ENCODE measurements around the gene RNLS.

Gene RNLS

GRCh38 chr10:88582806-88583583 lies at the start of gene RNLS:
Gene RNLS, minus strand, starts transcription at chr10:88583318.
- DNase-seq (ENCODE audit: low spot score) = peak; percentile 76

GRCh38 chr10:88624840-88625239 lies 41.7 kb upstream of the RNLS start:
- no peak for DNase-seq (ENCODE audit: low spot score)

GRCh38 chr10:88623835-88624234 lies 40.7 kb upstream of the RNLS start:
- no peak for DNase-seq (ENCODE audit: low spot score)

GRCh38 chr10:88620441-88620840 lies 37.3 kb upstream of the RNLS start:
- DNase-seq (ENCODE audit: low spot score) = no peak

- no peak for DNase-seq (ENCODE audit: low spot score)
Observed at GRCh38 chr10:88618496-88618895, 35.4 kb upstream of the RNLS start.

- no peak for DNase-seq (ENCODE audit: low spot score)
Observed at GRCh38 chr10:88617772-88618300, 34.7 kb upstream of the RNLS start.

GRCh38 chr10:88616250-88616977 lies 33.3 kb upstream of the RNLS start:
- DNase-seq (ENCODE audit: low spot score) = peak; percentile 20

GRCh38 chr10:88608780-88609179 lies 25.7 kb upstream of the RNLS start:
- no peak for DNase-seq (ENCODE audit: low spot score)

GRCh38 chr10:88608052-88608732 lies 25.1 kb upstream of the RNLS start:
- no peak for DNase-seq (ENCODE audit: low spot score)

- no peak for DNase-seq (ENCODE audit: low spot score)
Observed at GRCh38 chr10:88598055-88598454, 14.9 kb upstream of the RNLS start.

GRCh38 chr10:88594482-88594881 lies 11.4 kb upstream of the RNLS start:
- DNase-seq (ENCODE audit: low spot score) = no peak

- no peak for DNase-seq (ENCODE audit: low spot score)
Observed at GRCh38 chr10:88592906-88593305, 9.8 kb upstream of the RNLS start.

- no peak for DNase-seq (ENCODE audit: low spot score)
Observed at GRCh38 chr10:88592381-88592780, 9.3 kb upstream of the RNLS start.

- DNase-seq (ENCODE audit: low spot score) = no peak
Observed at GRCh38 chr10:88586462-88586861, 3.3 kb upstream of the RNLS start, which contains the start of gene LIPJ. Gene LIPJ, plus strand, starts transcription at chr10:88586762. Its CDS starts 3,926 bp downstream, at chr10:88590688.

GRCh38 chr10:88583584-88583957 lies 453 bp upstream of the RNLS start:
- DNase-seq (ENCODE audit: low spot score) = no peak

GRCh38 chr10:88582411-88582805 lies 710 bp downstream of the RNLS start:
- peak; percentile 61 for DNase-seq (ENCODE audit: low spot score)

- peak; percentile 62 for DNase-seq (ENCODE audit: low spot score)
Observed at GRCh38 chr10:88565072-88565471, 18.0 kb downstream of the RNLS start.

- DNase-seq (ENCODE audit: low spot score) = no peak
Observed at GRCh38 chr10:88562152-88562551, 21.0 kb downstream of the RNLS start.

GRCh38 chr10:88557658-88558057 lies 25.5 kb downstream of the RNLS start:
- no peak for DNase-seq (ENCODE audit: low spot score)

- no peak for DNase-seq (ENCODE audit: low spot score)
Observed at GRCh38 chr10:88557256-88557655, 25.9 kb downstream of the RNLS start.

GRCh38 chr10:88555190-88555908 lies 27.8 kb downstream of the RNLS start:
- no peak for DNase-seq (ENCODE audit: low spot score)
